ENCODE results near the gene TMEM184A.

DNA sequence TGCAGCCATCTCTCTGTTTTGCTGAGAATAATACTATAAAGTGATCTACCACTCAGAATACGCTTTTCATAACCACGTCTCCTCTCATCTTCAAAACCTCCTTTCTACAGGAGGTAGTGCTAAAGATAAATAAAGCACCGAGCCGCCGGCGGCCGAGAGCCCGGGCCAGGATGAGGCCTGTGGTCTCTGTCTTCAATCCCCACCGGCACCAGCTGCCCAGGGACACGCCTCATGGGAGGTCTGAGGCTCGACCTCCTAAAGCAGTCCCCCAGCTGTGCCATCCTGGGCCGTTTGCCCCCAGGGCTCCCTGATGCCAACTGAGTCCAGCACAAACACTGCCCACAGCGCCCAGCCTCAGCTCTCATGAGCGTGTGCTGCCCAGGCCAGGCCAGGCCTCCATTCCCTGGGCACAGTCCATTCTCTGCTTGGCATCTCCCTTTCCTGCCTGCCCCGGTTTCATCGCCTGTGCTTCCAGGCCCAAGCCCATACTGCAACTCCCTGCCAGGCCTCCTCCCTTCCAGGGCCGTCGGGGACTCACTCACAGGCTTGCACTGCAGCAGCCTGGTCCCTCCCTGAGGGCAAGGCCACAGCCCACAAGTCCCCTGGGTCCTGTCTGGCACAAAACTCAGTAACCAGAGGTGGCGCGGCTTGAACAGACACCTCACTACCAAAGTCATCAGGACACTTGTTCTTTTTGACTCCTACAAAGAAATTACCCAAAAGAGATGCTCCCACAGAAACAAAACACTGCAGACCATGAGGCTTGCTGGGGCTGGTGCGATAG lies 54.3 kb downstream of the TMEM184A start:
- TF ChIP-seq, protein P1, sequence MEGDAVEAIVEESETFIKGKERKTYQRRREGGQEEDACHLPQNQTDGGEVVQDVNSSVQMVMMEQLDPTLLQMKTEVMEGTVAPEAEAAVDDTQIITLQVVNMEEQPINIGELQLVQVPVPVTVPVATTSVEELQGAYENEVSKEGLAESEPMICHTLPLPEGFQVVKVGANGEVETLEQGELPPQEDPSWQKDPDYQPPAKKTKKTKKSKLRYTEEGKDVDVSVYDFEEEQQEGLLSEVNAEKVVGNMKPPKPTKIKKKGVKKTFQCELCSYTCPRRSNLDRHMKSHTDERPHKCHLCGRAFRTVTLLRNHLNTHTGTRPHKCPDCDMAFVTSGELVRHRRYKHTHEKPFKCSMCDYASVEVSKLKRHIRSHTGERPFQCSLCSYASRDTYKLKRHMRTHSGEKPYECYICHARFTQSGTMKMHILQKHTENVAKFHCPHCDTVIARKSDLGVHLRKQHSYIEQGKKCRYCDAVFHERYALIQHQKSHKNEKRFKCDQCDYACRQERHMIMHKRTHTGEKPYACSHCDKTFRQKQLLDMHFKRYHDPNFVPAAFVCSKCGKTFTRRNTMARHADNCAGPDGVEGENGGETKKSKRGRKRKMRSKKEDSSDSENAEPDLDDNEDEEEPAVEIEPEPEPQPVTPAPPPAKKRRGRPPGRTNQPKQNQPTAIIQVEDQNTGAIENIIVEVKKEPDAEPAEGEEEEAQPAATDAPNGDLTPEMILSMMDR (IDR thresholded peaks at IDR 0.05) = no peak
- TF ChIP-seq POLR2A (IDR thresholded peaks at IDR 0.05) = no peak

Measured in sigmoid colon (tissue), 3 donors.